HFF-Myc (cell line): Measurements from ENCODE around the gene TRIO.
"Not testable (repeated sequence)": the region's sequence is repeated elsewhere in the genome, so short reads cannot be mapped to it uniquely, and the experiment has no call there.

Experiments used
- DNase-seq: peaks from one replicate; pipeline ENCODE4 v3.0.0-alpha.2; 2011; ENCODE audit warnings: low read depth; ENCODE audit errors: extremely low read depth
- H3K4me3 ChIP-seq: replicated peaks from 2 replicates; pipeline ENCODE4 v1.5.1; 2011; ENCODE audit warnings: low read depth, mild to moderate bottlenecking, control low read depth, low read length
- TF ChIP-seq, protein P1 (sequence below): IDR thresholded peaks from 2 replicates; pipeline ENCODE4 v1.5.1; 2012; ENCODE audit warnings: mild to moderate bottlenecking, low read depth, low read length, control low read depth; ENCODE audit errors: missing control alignments

Gene TRIO

DNA sequence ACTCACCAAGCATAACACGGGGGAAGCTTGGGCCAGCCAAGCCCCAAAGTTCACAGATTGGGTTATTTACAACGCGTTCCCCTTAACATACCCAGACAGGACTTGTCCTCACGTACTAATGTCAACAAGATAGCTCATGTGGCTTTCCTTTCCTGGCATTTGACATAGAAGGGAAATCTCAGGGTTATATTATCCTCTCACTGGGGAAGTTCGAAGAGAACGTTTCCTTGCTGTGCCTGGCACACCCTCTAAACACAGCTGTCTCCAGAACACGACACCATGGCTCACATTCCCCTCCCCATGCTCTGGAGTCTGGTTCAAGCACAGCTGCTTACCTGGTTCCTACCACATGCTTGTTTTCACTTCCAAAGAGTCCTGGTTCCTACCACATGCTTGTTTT is 391.6 kb downstream of the TRIO start:
- TF ChIP-seq, protein P1, sequence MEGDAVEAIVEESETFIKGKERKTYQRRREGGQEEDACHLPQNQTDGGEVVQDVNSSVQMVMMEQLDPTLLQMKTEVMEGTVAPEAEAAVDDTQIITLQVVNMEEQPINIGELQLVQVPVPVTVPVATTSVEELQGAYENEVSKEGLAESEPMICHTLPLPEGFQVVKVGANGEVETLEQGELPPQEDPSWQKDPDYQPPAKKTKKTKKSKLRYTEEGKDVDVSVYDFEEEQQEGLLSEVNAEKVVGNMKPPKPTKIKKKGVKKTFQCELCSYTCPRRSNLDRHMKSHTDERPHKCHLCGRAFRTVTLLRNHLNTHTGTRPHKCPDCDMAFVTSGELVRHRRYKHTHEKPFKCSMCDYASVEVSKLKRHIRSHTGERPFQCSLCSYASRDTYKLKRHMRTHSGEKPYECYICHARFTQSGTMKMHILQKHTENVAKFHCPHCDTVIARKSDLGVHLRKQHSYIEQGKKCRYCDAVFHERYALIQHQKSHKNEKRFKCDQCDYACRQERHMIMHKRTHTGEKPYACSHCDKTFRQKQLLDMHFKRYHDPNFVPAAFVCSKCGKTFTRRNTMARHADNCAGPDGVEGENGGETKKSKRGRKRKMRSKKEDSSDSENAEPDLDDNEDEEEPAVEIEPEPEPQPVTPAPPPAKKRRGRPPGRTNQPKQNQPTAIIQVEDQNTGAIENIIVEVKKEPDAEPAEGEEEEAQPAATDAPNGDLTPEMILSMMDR: no peak
- DNase-seq: no peak
- H3K4me3 ChIP-seq: no peak overlapping the region

DNA sequence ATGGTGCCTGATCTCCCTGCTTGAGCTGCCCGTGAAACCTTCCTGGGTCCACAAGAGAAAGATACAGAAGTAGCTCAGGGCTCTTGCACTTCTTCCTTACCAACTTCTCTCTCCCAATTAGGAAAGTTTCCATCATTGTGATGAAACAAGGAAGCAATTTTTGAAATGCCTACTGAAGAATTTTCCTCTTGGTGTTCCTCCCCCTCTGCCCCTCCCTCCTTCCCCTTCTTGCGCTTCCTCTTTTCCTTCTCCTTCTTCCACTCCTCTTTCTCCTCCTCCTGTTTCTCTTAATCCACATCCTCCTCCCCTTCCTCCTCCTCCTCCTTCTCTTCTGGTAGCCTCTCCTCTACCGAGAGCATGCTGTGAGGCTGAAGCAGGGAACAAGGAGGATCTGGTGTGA is 402.2 kb downstream of the TRIO start:
- DNase-seq: no peak
- H3K4me3 ChIP-seq: no peak overlapping the region
- TF ChIP-seq, protein P1: no peak

DNA sequence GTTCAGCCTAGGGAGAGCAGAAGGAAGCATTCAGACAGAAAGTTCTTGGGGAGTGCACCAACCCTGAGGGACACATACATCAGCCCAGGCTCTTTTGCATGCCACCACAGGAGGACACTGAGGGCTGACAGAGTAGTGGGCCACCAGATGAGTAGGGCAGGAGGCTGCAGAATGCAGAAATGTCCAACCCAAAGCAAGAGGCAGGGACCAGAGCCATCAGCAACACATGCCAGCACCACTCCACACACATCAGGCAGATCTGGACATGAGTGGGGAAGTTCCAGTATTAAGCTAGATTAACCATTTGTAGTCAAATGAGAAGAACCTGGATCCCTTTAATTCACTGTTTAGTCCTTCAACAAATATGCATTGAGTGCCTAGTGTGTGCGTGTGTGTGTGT is 402.7 kb downstream of the TRIO start:
- no peak for DNase-seq
- H3K4me3 ChIP-seq: no peak overlapping the region
- TF ChIP-seq, protein P1: no peak

DNA sequence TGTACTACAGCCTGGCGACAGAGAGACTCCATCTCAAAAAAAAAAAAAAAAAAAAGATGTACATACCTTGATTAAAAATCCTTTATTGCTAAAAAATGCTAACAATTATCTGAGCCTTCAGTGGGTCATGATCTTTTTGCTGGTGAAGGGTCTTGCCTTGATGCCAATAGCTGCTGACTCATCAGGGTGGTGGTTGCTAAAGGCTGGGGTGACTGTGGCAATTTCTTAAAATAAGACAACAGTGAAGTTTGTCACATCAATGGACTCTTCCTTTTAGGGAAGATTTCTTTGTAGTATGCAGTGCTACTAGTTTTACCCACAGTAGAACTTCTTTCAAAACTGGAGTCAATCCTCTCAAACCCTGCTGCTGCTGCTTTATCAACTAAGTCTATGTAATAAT is 404.5 kb downstream of the TRIO start:
- DNase-seq: no peak
- TF ChIP-seq, protein P1: no peak
- no peak overlapping the region for H3K4me3 ChIP-seq

DNA sequence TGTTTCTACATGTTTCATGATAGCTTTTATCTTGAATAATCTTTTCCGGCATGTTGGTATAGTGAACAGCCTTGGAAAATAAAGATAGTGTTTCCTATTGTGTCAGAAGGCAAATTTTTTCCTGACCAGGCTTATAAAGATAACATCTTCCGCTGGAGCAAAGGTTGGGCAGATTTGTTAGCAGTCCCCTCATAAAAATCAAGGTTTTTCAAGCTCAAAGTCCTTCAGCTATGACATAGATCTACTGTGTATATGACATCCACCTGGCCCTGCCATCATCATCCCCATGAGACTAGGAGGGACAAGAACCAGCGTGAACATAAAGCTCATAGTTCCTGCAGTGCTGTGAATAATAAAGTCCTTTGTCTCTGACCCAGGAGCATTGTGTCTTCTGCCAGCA is 408.1 kb downstream of the TRIO start:
- TF ChIP-seq, protein P1: no peak
- H3K4me3 ChIP-seq: no peak overlapping the region
- DNase-seq: no peak

DNA sequence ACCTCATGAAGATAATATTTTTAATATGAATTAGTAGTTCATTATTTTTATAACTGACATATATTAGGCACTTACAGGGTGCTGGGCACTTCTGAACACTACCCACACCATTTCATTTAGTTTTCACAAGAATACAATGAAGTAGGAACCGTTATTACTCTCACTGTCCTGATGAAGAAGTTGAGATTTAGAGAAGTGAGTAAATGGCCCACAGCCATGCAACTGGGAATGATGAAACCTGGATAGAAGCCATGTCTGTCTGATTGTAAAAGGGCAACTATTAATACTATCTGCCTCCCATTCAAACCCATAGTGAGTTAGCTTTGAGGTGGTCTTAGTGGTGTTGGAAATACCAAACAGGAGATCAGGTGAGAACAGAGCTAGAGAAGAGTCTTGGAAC is 408.9 kb downstream of the TRIO start:
- DNase-seq: no peak
- H3K4me3 ChIP-seq: no peak overlapping the region
- TF ChIP-seq, protein P1: no peak

DNA sequence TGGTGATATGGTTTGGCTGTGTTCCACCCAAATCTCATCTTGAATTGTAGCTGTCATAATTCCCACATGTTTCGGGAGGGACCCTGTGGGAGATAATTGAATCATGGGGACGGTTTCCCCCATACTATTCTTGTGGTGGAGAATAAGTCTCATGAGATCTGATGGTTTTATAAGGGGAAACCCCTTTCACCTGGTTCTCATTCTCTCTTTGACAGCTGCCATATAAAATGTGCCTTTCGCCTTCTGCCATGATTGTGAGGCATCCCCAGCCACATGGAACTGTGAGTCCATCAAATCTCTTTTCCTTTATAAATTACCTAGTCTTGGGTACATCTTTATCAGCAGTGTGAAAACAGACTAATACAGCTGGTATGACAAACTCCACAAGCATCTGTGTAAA is 411.1 kb downstream of the TRIO start:
- DNase-seq, H3K4me3 ChIP-seq: not testable (repeated sequence)

DNA sequence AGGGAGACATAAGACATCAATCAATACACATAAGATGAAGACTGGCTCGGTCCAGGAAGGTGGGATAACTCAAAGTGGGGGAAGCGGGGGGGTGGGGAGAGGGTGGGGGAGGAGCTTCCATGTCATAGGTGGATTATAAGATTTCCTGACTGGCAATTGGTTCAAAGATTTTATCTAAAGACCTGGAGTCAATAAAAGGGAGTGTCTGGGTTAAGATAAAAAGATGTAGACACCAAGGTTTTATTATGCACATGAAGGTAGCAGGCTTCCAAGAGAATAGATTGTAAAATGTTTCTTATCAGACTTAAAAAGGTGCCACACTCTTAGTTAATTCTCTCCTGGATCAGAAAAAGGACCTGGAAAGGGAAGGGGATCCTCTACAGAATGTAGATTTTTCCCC is 412.9 kb downstream of the TRIO start:
- H3K4me3 ChIP-seq: no peak overlapping the region
- TF ChIP-seq, protein P1: no peak
- DNase-seq: no peak
